Loucy (cell line): ENCODE results near the gene NAXE.

Experiments
- H2AFZ ChIP-seq: fragments of 200-600 bp; sonication (generic); 2 replicates; pipeline ENCODE4 v1.6.0; 2016; ENCODE audit warnings: antibody characterized with exemption, mild to moderate bottlenecking, low read length, moderate library complexity
- H3F3A ChIP-seq: fragments of 200-600 bp; 2 replicates; pipeline ENCODE4 v1.6.0; 2016; ENCODE audit warnings: antibody characterized with exemption, low read depth, mild to moderate bottlenecking
- H3K27me3 ChIP-seq: fragments of 200-600 bp; sonication (generic); 2 replicates; pipeline ENCODE4 v1.6.1; 2014; ENCODE audit warnings: low read length, mild to moderate bottlenecking; ENCODE audit not compliant: insufficient read depth, poor library complexity, severe bottlenecking
- H3K36me3 ChIP-seq: fragments of 200-600 bp; sonication (generic); 2 replicates; pipeline ENCODE4 v1.6.1; 2016; ENCODE audit warnings: low read length; ENCODE audit not compliant: insufficient read depth
- H3K4me1 ChIP-seq: fragments of 200-600 bp; sonication (generic); 2 replicates; pipeline ENCODE4 v1.5.1; 2014; ENCODE audit warnings: low read length, mild to moderate bottlenecking; ENCODE audit not compliant: insufficient read depth, poor library complexity, severe bottlenecking
- H3K4me2 ChIP-seq: fragments of 200-600 bp; sonication (generic); 2 replicates; pipeline ENCODE4 v1.6.0; 2014; ENCODE audit warnings: antibody characterized with exemption, low read length, low read depth, mild to moderate bottlenecking; ENCODE audit not compliant: poor library complexity, severe bottlenecking
- H3K4me3 ChIP-seq: fragments of 200-600 bp; sonication (generic); 2 replicates; pipeline ENCODE4 v1.5.1; 2014; ENCODE audit warnings: low read length, mild to moderate bottlenecking, mixed read lengths; ENCODE audit not compliant: poor library complexity, severe bottlenecking
- H3K79me2 ChIP-seq: fragments of 200-600 bp; sonication (generic); 2 replicates; pipeline ENCODE4 v1.6.1; 2014; ENCODE audit warnings: low read length; ENCODE audit not compliant: insufficient read depth
- H3K9ac ChIP-seq: fragments of 200-600 bp; sonication (generic); 2 replicates; pipeline ENCODE4 v1.6.0; 2014; ENCODE audit warnings: mild to moderate bottlenecking, low read depth, low read length, moderate library complexity; ENCODE audit not compliant: poor library complexity, severe bottlenecking
- H3K9me2 ChIP-seq: fragments of 200-600 bp; sonication (generic); replicated peaks from 2 replicates; pipeline ENCODE4 v1.6.1; 2016; ENCODE audit warnings: low read depth, low read length, mixed read lengths
- H3K9me3 ChIP-seq: fragments of 200-600 bp; sonication (generic); 2 replicates; pipeline ENCODE4 v1.6.1; 2014; ENCODE audit warnings: mild to moderate bottlenecking, antibody characterized with exemption, low read length, low read depth; ENCODE audit not compliant: insufficient read depth
- H4K20me1 ChIP-seq: fragments of 200-600 bp; sonication (generic); 2 replicates; pipeline ENCODE4 v1.6.0; 2014; ENCODE audit warnings: antibody characterized with exemption, low read length, mild to moderate bottlenecking; ENCODE audit not compliant: insufficient read depth, poor library complexity, severe bottlenecking
- CTCF ChIP-seq: fragments of 200-600 bp; sonication (generic); conservative IDR thresholded peaks from 2 replicates; pipeline ENCODE4 v1.5.1; 2014; ENCODE audit warnings: mild to moderate bottlenecking, antibody characterized with exemption, low read length
- EZH2phosphoT487 ChIP-seq: fragments of 200-600 bp; IDR thresholded peaks from 2 replicates; pipeline ENCODE4 v1.6.1; 2018; ENCODE audit warnings: antibody characterized with exemption, mild to moderate bottlenecking, moderate library complexity, borderline replicate concordance

Gene NAXE

GRCh38 chr1:156589546-156589945 is 2.0 kb upstream of the NAXE start:
- TF ChIP-seq CTCF (no peak), EZH2phosphoT487 (no peak)
- Histone ChIP-seq H3F3A (no peaks in the 10 kb centered on the region), H3K4me1 (peaks cover 14% of the 10 kb centered on the region), H3K79me2 (peaks cover 14% of the 10 kb centered on the region), H3K9me2 (no peaks in the 10 kb centered on the region), H3K4me2 (no peak overlapping the region), H3K9me3 (no peaks in the 10 kb centered on the region), H3K36me3 (no peaks in the 10 kb centered on the region), H2AFZ (no peak overlapping the region), H3K9ac (no peak overlapping the region), H3K4me3 (no peak overlapping the region), H3K27me3 (no peaks in the 10 kb centered on the region), H4K20me1 (no peaks in the 10 kb centered on the region)

GRCh38 chr1:156590326-156591180 is 1.0 kb upstream of the NAXE start:
- Histone ChIP-seq H3K79me2 (peaks cover 14% of the 10 kb centered on the region), H3K27me3 (no peaks in the 10 kb centered on the region), H3K4me1 (peaks cover 14% of the 10 kb centered on the region), H3K9me3 (no peaks in the 10 kb centered on the region), H3K4me3 (peak overlapping the region; percentile 91), H4K20me1 (no peaks in the 10 kb centered on the region), H3K4me2 (peak overlapping the region; percentile 88), H2AFZ (no peak overlapping the region), H3F3A (no peaks in the 10 kb centered on the region), H3K36me3 (no peaks in the 10 kb centered on the region), H3K9me2 (no peaks in the 10 kb centered on the region), H3K9ac (peak overlapping the region; percentile 82)
- TF ChIP-seq CTCF = no peak
- no peak for TF ChIP-seq EZH2phosphoT487

GRCh38 chr1:156591181-156591431 is 470 bp upstream of the NAXE start:
- peak overlapping the region; percentile 82 for H3K9ac ChIP-seq
- H3K79me2 ChIP-seq = peaks cover 14% of the 10 kb centered on the region
- TF ChIP-seq EZH2phosphoT487 = no peak
- no peak for TF ChIP-seq CTCF
- H3K9me2 ChIP-seq = no peaks in the 10 kb centered on the region
- H3K9me3 ChIP-seq = no peaks in the 10 kb centered on the region
- no peaks in the 10 kb centered on the region for H4K20me1 ChIP-seq
- H2AFZ ChIP-seq = peak overlapping the region; percentile 89
- peak overlapping the region; percentile 91 for H3K4me3 ChIP-seq
- no peaks in the 10 kb centered on the region for H3K27me3 ChIP-seq
- H3F3A ChIP-seq = no peaks in the 10 kb centered on the region
- H3K36me3 ChIP-seq = peaks cover under 1% of the 10 kb centered on the region; the same call in 1 of the 2 replicates
- peaks cover 14% of the 10 kb centered on the region for H3K4me1 ChIP-seq
- H3K4me2 ChIP-seq = peak overlapping the region; percentile 88
